ENCODE data around the gene ESYT3. TPM values are rescaled to one million over a fixed set of nuclear protein-coding genes. Genes with fewer than 3 reads are reported as not detected.

ESYT3 gene
- total RNA-seq, 2 experiments from 2014 or later = 0.13 TPM

- POLR2A ChIA-PET = no interaction called here
- CTCF ChIA-PET = no interaction called here
Measured at GRCh38 chr3:138457863-138458735, 23.7 kb downstream of the ESYT3 start.

- ChIA-PET POLR2A (no interaction called here), CTCF (no interaction called here)
Measured at GRCh38 chr3:138458774-138459499, 24.5 kb downstream of the ESYT3 start.

GRCh38 chr3:138459619-138460535, 25.5 kb downstream of the ESYT3 start:
- CTCF ChIA-PET = interaction anchor here (0.8 to 1.0 kb wide), 2 partner anchors 22 to 42 kb away, joined by 3 read pairs; no protein-coding TSS in a partner anchor
- POLR2A ChIA-PET = no interaction called here

- ChIA-PET POLR2A (no interaction called here), CTCF (interaction anchor here (1.0 kb wide), 1 partner anchor 23 kb away, joined by 3 read pairs; no protein-coding TSS in a partner anchor)
Measured at GRCh38 chr3:138460536-138461205, 26.3 kb downstream of the ESYT3 start.

- ChIA-PET CTCF (interaction anchor here (1.0 kb wide), 1 partner anchor 23 kb away, joined by 3 read pairs; no protein-coding TSS in a partner anchor), POLR2A (no interaction called here)
Measured at GRCh38 chr3:138461246-138461645, 26.8 kb downstream of the ESYT3 start.

- CTCF ChIA-PET = no interaction called here
Measured at GRCh38 chr3:138461896-138462295, 27.5 kb downstream of the ESYT3 start.

GRCh38 chr3:138463724-138464490, 29.5 kb downstream of the ESYT3 start:
- CTCF ChIA-PET = no interaction called here
- POLR2A ChIA-PET = no interaction called here

More at GRCh38 chr3:138461896-138462295, 27.5 kb downstream of the ESYT3 start:
- POLR2A ChIA-PET = no interaction called here

- ChIA-PET POLR2A (no interaction called here), CTCF (no interaction called here)
Measured at GRCh38 chr3:138464491-138464860, 30.1 kb downstream of the ESYT3 start.

GRCh38 chr3:138465451-138465850, 31.0 kb downstream of the ESYT3 start:
- ChIA-PET POLR2A (no interaction called here), CTCF (no interaction called here)

GRCh38 chr3:138465925-138466324, 31.5 kb downstream of the ESYT3 start:
- POLR2A ChIA-PET = no interaction called here
- CTCF ChIA-PET = no interaction called here

GRCh38 chr3:138467931-138468330, 33.5 kb downstream of the ESYT3 start:
- ChIA-PET POLR2A (no interaction called here), CTCF (no interaction called here)

GRCh38 chr3:138468451-138468850, 34.0 kb downstream of the ESYT3 start:
- ChIA-PET CTCF (interaction anchor here (1.0 kb wide), 2 partner anchors 11 to 53 kb away, joined by 3 to 4 read pairs; no protein-coding TSS in a partner anchor), POLR2A (no interaction called here)

- ChIA-PET POLR2A (no interaction called here), CTCF (interaction anchor here (0.5 to 1.0 kb wide), 3 partner anchors 10 to 922 kb away, joined by 3 to 4 read pairs (median 3); no protein-coding TSS in a partner anchor)
Measured at GRCh38 chr3:138468886-138469285, 34.5 kb downstream of the ESYT3 start.

- ChIA-PET POLR2A (no interaction called here), CTCF (no interaction called here)
Measured at GRCh38 chr3:138469874-138470273, 35.5 kb downstream of the ESYT3 start.

GRCh38 chr3:138470687-138471086, 36.3 kb downstream of the ESYT3 start:
- ChIA-PET CTCF (no interaction called here), POLR2A (no interaction called here)

GRCh38 chr3:138471481-138471880, 37.1 kb downstream of the ESYT3 start:
- ChIA-PET CTCF (no interaction called here), POLR2A (no interaction called here)

- CTCF ChIA-PET = no interaction called here
- POLR2A ChIA-PET = no interaction called here
Measured at GRCh38 chr3:138472141-138472825, 37.9 kb downstream of the ESYT3 start.

GRCh38 chr3:138473391-138473790, 39.0 kb downstream of the ESYT3 start:
- POLR2A ChIA-PET = no interaction called here

More at GRCh38 chr3:138473391-138473790, 39.0 kb downstream of the ESYT3 start:
- CTCF ChIA-PET = no interaction called here

Measured in activated CD8-positive, alpha-beta memory T cell treated with anti-CD3 and anti-CD28 coated beads for 36 hours (primary cell).